PC-9 (cell line): Measurements from ENCODE around the gene EIF2D. TPM values are rescaled to one million over a fixed set of nuclear protein-coding genes. Genes with fewer than 3 reads are reported as not detected.

Source experiments
- BruUV-seq: library from RNA; stranded (reverse); fragments of 400-500 nt; replicated peaks from 2 replicates; lab custom pipeline; 2021; lab: Mats Ljungman, UMichigan
- CTCF ChIA-PET: fragments of 300-600 bp; sonication (Branson Sonifier 250); formaldehyde crosslinking; loops from one replicate; lab custom pipeline; 2022; ENCODE audit warnings: antibody characterized with exemption; lab: Charles Lee
- POLR2A ChIA-PET: fragments of 300-600 bp; sonication (Branson Sonifier 250); formaldehyde crosslinking; loops from one replicate; lab custom pipeline; 2022; ENCODE audit warnings: antibody characterized with exemption; ENCODE audit not compliant: unreplicated experiment; lab: Charles Lee
- DNase-seq, 2 experiments: peaks; one replicate each; pipeline versions ENCODE4 v3.0.0 to v3.0.0-alpha.2; 2015 to 2022; ENCODE audit warnings: mixed read lengths in 1 of 2
- H2AFZ ChIP-seq: fragments of 200-600 bp; sonication (generic); 2 replicates; pipeline ENCODE4 v1.8.1; 2017; ENCODE audit warnings: antibody characterized with exemption
- H3F3A ChIP-seq: fragments of 200-600 bp; sonication (generic); 2 replicates; pipeline ENCODE4 v1.8.1; 2017; ENCODE audit warnings: antibody characterized with exemption, mild to moderate bottlenecking, low read depth; ENCODE audit not compliant: insufficient read depth
- H3K27ac ChIP-seq: fragments of 200-600 bp; sonication (generic); 2 replicates; pipeline ENCODE4 v1.6.1; 2016; ENCODE audit warnings: mixed run types
- H3K27me3 ChIP-seq: fragments of 200-600 bp; sonication (generic); 2 replicates; pipeline ENCODE4 v1.6.1; 2016; ENCODE audit warnings: low read depth, mixed run types; ENCODE audit not compliant: insufficient read depth
- H3K36me3 ChIP-seq: fragments of 200-600 bp; sonication (generic); 2 replicates; pipeline ENCODE4 v1.6.1; 2016; ENCODE audit warnings: low read depth, mixed run types
- H3K4me1 ChIP-seq: fragments of 200-600 bp; sonication (generic); replicated peaks from 2 replicates; pipeline ENCODE4 v1.6.1; 2016; ENCODE audit warnings: mixed run types; ENCODE audit not compliant: insufficient read depth
- H3K4me2 ChIP-seq: fragments of 200-600 bp; sonication (generic); 2 replicates; pipeline ENCODE4 v1.6.1; 2017; ENCODE audit warnings: mixed run types
- H3K4me3 ChIP-seq: fragments of 200-600 bp; sonication (generic); 2 replicates; pipeline ENCODE4 v1.6.1; 2016; ENCODE audit warnings: mixed run types
- H3K79me2 ChIP-seq: fragments of 200-600 bp; sonication (generic); 2 replicates; pipeline ENCODE4 v1.6.1; 2017; ENCODE audit warnings: low read depth, mixed run types
- H3K9me2 ChIP-seq: fragments of 200-600 bp; sonication (generic); 2 replicates; pipeline ENCODE4 v1.8.1; 2017; ENCODE audit warnings: mild to moderate bottlenecking; ENCODE audit not compliant: insufficient read depth
- H3K9me3 ChIP-seq: fragments of 200-600 bp; sonication (generic); 2 replicates; pipeline ENCODE4 v1.8.1; 2016; ENCODE audit warnings: low read depth; ENCODE audit not compliant: insufficient read depth
- H4K20me1 ChIP-seq: fragments of 200-600 bp; sonication (generic); 2 replicates; pipeline ENCODE4 v1.8.1; 2017; ENCODE audit not compliant: insufficient read depth
- EZH2 ChIP-seq: fragments of 200-600 bp; sonication (generic); IDR thresholded peaks from 2 replicates; pipeline ENCODE4 v1.8.0; 2017; ENCODE audit warnings: antibody characterized with exemption, low read depth
- intact Hi-C: fragments of 100-400 bp; cut with micrococcal nuclease; formaldehyde crosslinking; loops from one replicate; pipeline ENCODE4 v1.10.0; 2022; ENCODE audit not compliant: unreplicated experiment
- total RNA-seq: library from RNA; stranded (reverse); gene quantifications from 2 replicates; pipeline ENCODE4 v1.2.3, GENCODE V29; 2021
- TF ChIP-seq, protein P1 (sequence below): fragments of 200-600 bp; sonication (generic); conservative IDR thresholded peaks from 2 replicates; pipeline ENCODE4 v1.6.1; 2017; ENCODE audit warnings: mixed run types, antibody characterized with exemption, mild to moderate bottlenecking, moderate library complexity

The EIF2D gene
- total RNA-seq, 1 experiment from 2014 or later = 59.0 TPM

GRCh38 chr1:206590025-206590758 lies 22.1 kb downstream of the EIF2D start:
- H3K27me3 ChIP-seq = no peaks in the 10 kb centered on the region
- TF ChIP-seq, protein P1, sequence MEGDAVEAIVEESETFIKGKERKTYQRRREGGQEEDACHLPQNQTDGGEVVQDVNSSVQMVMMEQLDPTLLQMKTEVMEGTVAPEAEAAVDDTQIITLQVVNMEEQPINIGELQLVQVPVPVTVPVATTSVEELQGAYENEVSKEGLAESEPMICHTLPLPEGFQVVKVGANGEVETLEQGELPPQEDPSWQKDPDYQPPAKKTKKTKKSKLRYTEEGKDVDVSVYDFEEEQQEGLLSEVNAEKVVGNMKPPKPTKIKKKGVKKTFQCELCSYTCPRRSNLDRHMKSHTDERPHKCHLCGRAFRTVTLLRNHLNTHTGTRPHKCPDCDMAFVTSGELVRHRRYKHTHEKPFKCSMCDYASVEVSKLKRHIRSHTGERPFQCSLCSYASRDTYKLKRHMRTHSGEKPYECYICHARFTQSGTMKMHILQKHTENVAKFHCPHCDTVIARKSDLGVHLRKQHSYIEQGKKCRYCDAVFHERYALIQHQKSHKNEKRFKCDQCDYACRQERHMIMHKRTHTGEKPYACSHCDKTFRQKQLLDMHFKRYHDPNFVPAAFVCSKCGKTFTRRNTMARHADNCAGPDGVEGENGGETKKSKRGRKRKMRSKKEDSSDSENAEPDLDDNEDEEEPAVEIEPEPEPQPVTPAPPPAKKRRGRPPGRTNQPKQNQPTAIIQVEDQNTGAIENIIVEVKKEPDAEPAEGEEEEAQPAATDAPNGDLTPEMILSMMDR = no peak
- no peak for TF ChIP-seq EZH2
- POLR2A ChIA-PET = no interaction called here
- intact Hi-C loops = no loop called here
- H3K9me2 ChIP-seq = no peaks in the 10 kb centered on the region
- no peaks in the 10 kb centered on the region for H4K20me1 ChIP-seq
- BruUV-seq = no TSS peak
- no peak overlapping the region for H3K4me3 ChIP-seq
- H3K79me2 ChIP-seq = no peaks in the 10 kb centered on the region
- peaks cover 35% of the 10 kb centered on the region for H3K4me1 ChIP-seq
- CTCF ChIA-PET = no interaction called here
- 0 out of 2 replicates have a peak overlapping the region, but pooled peaks have one; percentile 10 for H3K27ac ChIP-seq
- H3K9me3 ChIP-seq = no peaks in the 10 kb centered on the region
- no peak overlapping the region for H2AFZ ChIP-seq
- peaks cover 20% of the 10 kb centered on the region for H3F3A ChIP-seq
- H3K36me3 ChIP-seq = 0 out of 2 replicates have a peak, but pooled peaks cover 6% of the 10 kb centered on the region
- H3K4me2 ChIP-seq = 0 out of 2 replicates have a peak overlapping the region, but pooled peaks have one; percentile 3
- DNase-seq = peak; percentile 44 to 78

- Histone ChIP-seq H3F3A (peaks cover 20% of the 10 kb centered on the region), H3K9me2 (no peaks in the 10 kb centered on the region), H2AFZ (no peak overlapping the region), H3K36me3 (0 out of 2 replicates have a peak, but pooled peaks cover 6% of the 10 kb centered on the region), H3K4me2 (no peak overlapping the region), H3K79me2 (no peaks in the 10 kb centered on the region), H3K4me3 (no peak overlapping the region), H3K9me3 (no peaks in the 10 kb centered on the region), H4K20me1 (no peaks in the 10 kb centered on the region), H3K27ac (no peak overlapping the region), H3K27me3 (no peaks in the 10 kb centered on the region), H3K4me1 (peaks cover 35% of the 10 kb centered on the region)
- BruUV-seq = no TSS peak
- intact Hi-C loops = no loop called here
- TF ChIP-seq EZH2 = no peak
- TF ChIP-seq, protein P1 = no peak
- CTCF ChIA-PET = no interaction called here
- POLR2A ChIA-PET = no interaction called here
- no peak for DNase-seq
These were observed 23.1 kb downstream of the EIF2D start for GRCh38 chr1:206589206-206589605.

DNA sequence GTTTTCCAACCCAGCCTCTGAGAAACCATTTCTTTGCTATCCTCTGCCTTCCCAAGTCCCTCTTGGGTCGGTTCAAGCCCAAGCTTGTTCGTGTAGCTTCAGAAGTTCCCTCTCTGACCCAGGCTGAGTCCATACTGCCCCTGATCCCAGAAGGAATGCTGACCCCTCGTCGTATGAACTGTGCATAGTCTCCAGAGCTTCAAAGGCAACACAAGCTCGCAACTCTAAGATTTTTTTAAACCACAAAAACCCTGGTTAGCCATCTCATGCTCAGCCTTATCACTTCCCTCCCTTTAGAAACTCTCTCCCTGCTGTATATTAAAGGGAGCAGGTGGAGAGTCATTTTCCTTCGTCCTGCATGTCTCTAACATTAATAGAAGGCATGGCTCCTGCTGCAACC lies 23.8 kb downstream of the EIF2D start:
- peaks cover 20% of the 10 kb centered on the region for H3F3A ChIP-seq
- no peak overlapping the region for H2AFZ ChIP-seq
- no peaks in the 10 kb centered on the region for H3K9me2 ChIP-seq
- no peaks in the 10 kb centered on the region for H3K9me3 ChIP-seq
- H3K27ac ChIP-seq = no peak overlapping the region
- H3K27me3 ChIP-seq = no peaks in the 10 kb centered on the region
- no peak overlapping the region for H3K4me3 ChIP-seq
- no peak for TF ChIP-seq EZH2
- TF ChIP-seq, protein P1 = no peak
- H3K4me2 ChIP-seq = no peak overlapping the region
- POLR2A ChIA-PET = no interaction called here
- H3K4me1 ChIP-seq = peaks cover 35% of the 10 kb centered on the region
- intact Hi-C loops = no loop called here
- H3K79me2 ChIP-seq = no peaks in the 10 kb centered on the region
- no peaks in the 10 kb centered on the region for H4K20me1 ChIP-seq
- H3K36me3 ChIP-seq = 0 out of 2 replicates have a peak, but pooled peaks cover 6% of the 10 kb centered on the region
- CTCF ChIA-PET = interaction anchor here (0.6 to 1.0 kb wide), 2 partner anchors 106 to 839 kb away, joined by 3 read pairs; no protein-coding TSS in a partner anchor
- BruUV-seq = no TSS peak
- no peak for DNase-seq
